Subcutaneous adipose tissue (tissue), 4 donors: ENCODE data around the gene FREM1. TPM values are rescaled to one million over a fixed set of nuclear protein-coding genes. Genes with fewer than 3 reads are reported as not detected.

Experiments
- total RNA-seq, 4 donors: library from RNA; depleted of rRNA; stranded (reverse); fragments of >200 nt; gene quantifications; one replicate each; pipeline ENCODE4 v1.1.0, GENCODE V29; 2016
- TF ChIP-seq, protein P1 (sequence below): fragments of 450-650 bp; IDR thresholded peaks from one replicate; pipeline ENCODE4 v1.5.1; 2016; ENCODE audit warnings: low read depth, mild to moderate bottlenecking, control low read depth, antibody characterized with exemption, moderate library complexity

Gene FREM1, protein sequence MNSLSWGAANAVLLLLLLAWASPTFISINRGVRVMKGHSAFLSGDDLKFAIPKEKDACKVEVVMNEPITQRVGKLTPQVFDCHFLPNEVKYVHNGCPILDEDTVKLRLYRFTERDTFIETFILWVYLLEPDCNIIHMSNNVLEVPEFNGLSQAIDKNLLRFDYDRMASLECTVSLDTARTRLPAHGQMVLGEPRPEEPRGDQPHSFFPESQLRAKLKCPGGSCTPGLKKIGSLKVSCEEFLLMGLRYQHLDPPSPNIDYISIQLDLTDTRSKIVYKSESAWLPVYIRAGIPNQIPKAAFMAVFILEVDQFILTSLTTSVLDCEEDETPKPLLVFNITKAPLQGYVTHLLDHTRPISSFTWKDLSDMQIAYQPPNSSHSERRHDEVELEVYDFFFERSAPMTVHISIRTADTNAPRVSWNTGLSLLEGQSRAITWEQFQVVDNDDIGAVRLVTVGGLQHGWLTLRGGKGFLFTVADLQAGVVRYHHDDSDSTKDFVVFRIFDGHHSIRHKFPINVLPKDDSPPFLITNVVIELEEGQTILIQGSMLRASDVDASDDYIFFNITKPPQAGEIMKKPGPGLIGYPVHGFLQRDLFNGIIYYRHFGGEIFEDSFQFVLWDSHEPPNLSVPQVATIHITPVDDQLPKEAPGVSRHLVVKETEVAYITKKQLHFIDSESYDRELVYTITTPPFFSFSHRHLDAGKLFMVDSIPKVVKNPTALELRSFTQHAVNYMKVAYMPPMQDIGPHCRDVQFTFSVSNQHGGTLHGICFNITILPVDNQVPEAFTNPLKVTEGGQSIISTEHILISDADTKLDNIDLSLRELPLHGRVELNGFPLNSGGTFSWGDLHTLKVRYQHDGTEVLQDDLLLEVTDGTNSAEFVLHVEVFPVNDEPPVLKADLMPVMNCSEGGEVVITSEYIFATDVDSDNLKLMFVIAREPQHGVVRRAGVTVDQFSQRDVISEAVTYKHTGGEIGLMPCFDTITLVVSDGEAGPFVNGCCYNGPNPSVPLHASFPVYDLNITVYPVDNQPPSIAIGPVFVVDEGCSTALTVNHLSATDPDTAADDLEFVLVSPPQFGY (N-terminal part only)
- total RNA-seq, result 10 to 100 TPM in 2 of 4 donors, 1 to 10 TPM in 2; 3.2 to 14.5 (median 10.0) TPM

GRCh38 chr9:14909961-14910805 is at the start of gene FREM1:
Gene FREM1 (minus strand): TSS chr9:14910428. CDS start chr9:14868977, 41,451 bp downstream.
- TF ChIP-seq, protein P1, sequence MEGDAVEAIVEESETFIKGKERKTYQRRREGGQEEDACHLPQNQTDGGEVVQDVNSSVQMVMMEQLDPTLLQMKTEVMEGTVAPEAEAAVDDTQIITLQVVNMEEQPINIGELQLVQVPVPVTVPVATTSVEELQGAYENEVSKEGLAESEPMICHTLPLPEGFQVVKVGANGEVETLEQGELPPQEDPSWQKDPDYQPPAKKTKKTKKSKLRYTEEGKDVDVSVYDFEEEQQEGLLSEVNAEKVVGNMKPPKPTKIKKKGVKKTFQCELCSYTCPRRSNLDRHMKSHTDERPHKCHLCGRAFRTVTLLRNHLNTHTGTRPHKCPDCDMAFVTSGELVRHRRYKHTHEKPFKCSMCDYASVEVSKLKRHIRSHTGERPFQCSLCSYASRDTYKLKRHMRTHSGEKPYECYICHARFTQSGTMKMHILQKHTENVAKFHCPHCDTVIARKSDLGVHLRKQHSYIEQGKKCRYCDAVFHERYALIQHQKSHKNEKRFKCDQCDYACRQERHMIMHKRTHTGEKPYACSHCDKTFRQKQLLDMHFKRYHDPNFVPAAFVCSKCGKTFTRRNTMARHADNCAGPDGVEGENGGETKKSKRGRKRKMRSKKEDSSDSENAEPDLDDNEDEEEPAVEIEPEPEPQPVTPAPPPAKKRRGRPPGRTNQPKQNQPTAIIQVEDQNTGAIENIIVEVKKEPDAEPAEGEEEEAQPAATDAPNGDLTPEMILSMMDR, result no peak

GRCh38 chr9:14958989-14959388 is 48.8 kb upstream of the FREM1 start:
- TF ChIP-seq, protein P1, result no peak

GRCh38 chr9:14957109-14957508 is 46.9 kb upstream of the FREM1 start:
- TF ChIP-seq, protein P1, result no peak

- TF ChIP-seq, protein P1, result no peak
Observed at GRCh38 chr9:14956208-14956607, 46.0 kb upstream of the FREM1 start.

- TF ChIP-seq, protein P1, result no peak
Observed at GRCh38 chr9:14945351-14945750, 35.1 kb upstream of the FREM1 start.

- TF ChIP-seq, protein P1, result no peak
Observed at GRCh38 chr9:14941501-14942405, 31.5 kb upstream of the FREM1 start.
